GM23248 (cell line): ENCODE results near the gene GNAQ.

ENCODE experiments used
- EZH2 ChIP-seq: fragments of 200-600 bp; sonication (generic); IDR thresholded peaks from 2 replicates; pipeline ENCODE4 v1.6.1; 2018; ENCODE audit warnings: antibody characterized with exemption, mild to moderate bottlenecking; ENCODE audit not compliant: insufficient read depth, poor library complexity, severe bottlenecking
- EZH2phosphoT487 ChIP-seq: fragments of 200-600 bp; sonication (generic); IDR thresholded peaks from 2 replicates; pipeline ENCODE4 v1.6.1; 2018; ENCODE audit warnings: antibody characterized with exemption, moderate library complexity, mild to moderate bottlenecking, low read depth; ENCODE audit not compliant: insufficient read depth

GRCh38 chr9:77939149-77939668 lies 92.4 kb downstream of the GNAQ start:
- TF ChIP-seq EZH2phosphoT487: no peak
- TF ChIP-seq EZH2: no peak
